ENCODE measurements around the gene CIB1. TPM values are rescaled to one million over a fixed set of nuclear protein-coding genes. Genes with fewer than 3 reads are reported as not detected.

The CIB1 gene
- total RNA-seq, 3 donors from 2014 or later: 30.2 to 61.3 (median 49.5) TPM

- no peak overlapping the region for H3K4me3 ChIP-seq
- H3K27ac ChIP-seq: no peak overlapping the region
- no peak for TF ChIP-seq CTCF (IDR thresholded peaks at IDR 0.05)
- no peak for TF ChIP-seq POLR2A (IDR thresholded peaks at IDR 0.05)
- TF ChIP-seq POLR2AphosphoS5 (IDR thresholded peaks at IDR 0.05): no peak
- H3K36me3 ChIP-seq: no peaks in the 10 kb centered on the region
- H3K27me3 ChIP-seq: no peaks in the 10 kb centered on the region
- peaks cover 0 to 4% of the 10 kb centered on the region in 2 donors for H3K4me1 ChIP-seq
- intact Hi-C loops (cut with DNase I; ENCODE audit: low total_unique reads): no loop called here
- no peak for DNase-seq (ENCODE audit: low spot score in 2 of 2)
- no peaks in the 10 kb centered on the region for H3K9me3 ChIP-seq
Measured at GRCh38 chr15:90223441-90224165, 10.1 kb downstream of the CIB1 start.

- no peak for TF ChIP-seq POLR2AphosphoS5 (IDR thresholded peaks at IDR 0.05)
- TF ChIP-seq POLR2A (IDR thresholded peaks at IDR 0.05): no peak
- TF ChIP-seq CTCF (IDR thresholded peaks at IDR 0.05): no peak
- no peak overlapping the region for H3K4me3 ChIP-seq
- no peaks in the 10 kb centered on the region for H3K9me3 ChIP-seq
- H3K27ac ChIP-seq: no peak overlapping the region
- H3K36me3 ChIP-seq: no peaks in the 10 kb centered on the region
- peaks cover 0 to 4% of the 10 kb centered on the region in 2 donors for H3K4me1 ChIP-seq
- no peak for DNase-seq (ENCODE audit: low spot score in 2 of 2)
- intact Hi-C loops (cut with DNase I; ENCODE audit: low total_unique reads): no loop called here
- no peaks in the 10 kb centered on the region for H3K27me3 ChIP-seq
Measured at GRCh38 chr15:90222547-90222946, 11.2 kb downstream of the CIB1 start.

GRCh38 chr15:90221246-90221900, 12.4 kb downstream of the CIB1 start:
- no peak overlapping the region for H3K4me3 ChIP-seq
- DNase-seq (ENCODE audit: low spot score in 2 of 2): peak in 1 of 2 donors; percentile 57
- intact Hi-C loops (cut with DNase I; ENCODE audit: low total_unique reads): no loop called here
- H3K36me3 ChIP-seq: no peaks in the 10 kb centered on the region
- TF ChIP-seq POLR2A (IDR thresholded peaks at IDR 0.05) (no peak), CTCF (IDR thresholded peaks at IDR 0.05) (peak; percentile 28 to 75 (median 67))
- no peaks in the 10 kb centered on the region for H3K27me3 ChIP-seq
- no peaks in the 10 kb centered on the region for H3K9me3 ChIP-seq
- peak overlapping the region in 1 of 2 donors; percentile 58 for H3K27ac ChIP-seq
- peaks cover 0 to 4% of the 10 kb centered on the region in 2 donors for H3K4me1 ChIP-seq

GRCh38 chr15:90219421-90220141, 14.2 kb downstream of the CIB1 start:
- intact Hi-C loops (cut with DNase I; ENCODE audit: low total_unique reads): no loop called here
- Histone ChIP-seq H3K9me3 (no peaks in the 10 kb centered on the region), H3K4me3 (no peak overlapping the region), H3K27ac (no peak overlapping the region), H3K36me3 (no peaks in the 10 kb centered on the region), H3K27me3 (no peaks in the 10 kb centered on the region), H3K4me1 (peaks cover 0 to 4% of the 10 kb centered on the region in 2 donors)
- TF ChIP-seq POLR2AphosphoS5 (IDR thresholded peaks at IDR 0.05): no peak
- TF ChIP-seq POLR2A (IDR thresholded peaks at IDR 0.05): no peak
- TF ChIP-seq CTCF (IDR thresholded peaks at IDR 0.05): peak in 2 of 3 donors; percentile 15 to 53
- DNase-seq (ENCODE audit: low spot score in 2 of 2): no peak

Measured in breast epithelium (tissue), 4 donors.